ENCODE data around the gene PIP4K2C. TPM values are rescaled to one million over a fixed set of nuclear protein-coding genes. Genes with fewer than 3 reads are reported as not detected.
"Not testable (repeated sequence)": the region's sequence is repeated elsewhere in the genome, so short reads cannot be mapped to it uniquely, and the experiment has no call there.

Gene PIP4K2C
- polyA plus RNA-seq, 3 donors, result 36.5 to 42.1 (median 40.0) TPM

GRCh38 chr12:57625261-57626032 is 34.5 kb downstream of the PIP4K2C start:
- no peak for DNase-seq (ENCODE audit: extremely low read depth in 1 of 11, low read depth in 9 of 11, low spot score in 4 of 11)

GRCh38 chr12:57626111-57626920 is 35.3 kb downstream of the PIP4K2C start:
- DNase-seq (ENCODE audit: extremely low read depth in 1 of 11, low read depth in 9 of 11, low spot score in 4 of 11), result no peak

DNA sequence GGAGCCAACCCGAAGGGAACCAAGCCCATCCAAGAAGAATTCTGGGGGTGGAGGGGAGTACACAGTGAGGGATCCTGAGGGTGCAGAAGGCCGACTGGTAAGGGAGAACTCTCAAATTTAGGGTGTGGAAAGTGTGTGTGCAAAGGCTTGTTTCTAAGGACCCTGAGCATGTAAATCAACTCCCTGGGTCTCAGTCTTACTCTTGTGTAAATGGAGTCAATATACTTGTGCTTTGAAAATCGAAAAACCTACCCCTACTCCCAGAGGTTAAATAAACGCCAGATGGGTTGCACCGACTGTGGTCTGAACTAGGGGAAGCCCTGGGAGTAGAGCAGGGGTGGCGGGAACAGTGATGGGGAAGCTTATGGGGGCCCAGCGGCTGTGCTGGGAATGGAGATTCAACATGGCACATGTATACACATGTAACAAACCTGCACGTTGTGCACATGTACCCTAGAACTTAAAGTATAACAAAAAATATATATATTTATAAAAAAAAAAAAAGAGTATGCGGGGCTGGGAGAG is 36.0 kb downstream of the PIP4K2C start:
- no peak for DNase-seq (ENCODE audit: extremely low read depth in 1 of 11, low read depth in 9 of 11, low spot score in 4 of 11)

DNA sequence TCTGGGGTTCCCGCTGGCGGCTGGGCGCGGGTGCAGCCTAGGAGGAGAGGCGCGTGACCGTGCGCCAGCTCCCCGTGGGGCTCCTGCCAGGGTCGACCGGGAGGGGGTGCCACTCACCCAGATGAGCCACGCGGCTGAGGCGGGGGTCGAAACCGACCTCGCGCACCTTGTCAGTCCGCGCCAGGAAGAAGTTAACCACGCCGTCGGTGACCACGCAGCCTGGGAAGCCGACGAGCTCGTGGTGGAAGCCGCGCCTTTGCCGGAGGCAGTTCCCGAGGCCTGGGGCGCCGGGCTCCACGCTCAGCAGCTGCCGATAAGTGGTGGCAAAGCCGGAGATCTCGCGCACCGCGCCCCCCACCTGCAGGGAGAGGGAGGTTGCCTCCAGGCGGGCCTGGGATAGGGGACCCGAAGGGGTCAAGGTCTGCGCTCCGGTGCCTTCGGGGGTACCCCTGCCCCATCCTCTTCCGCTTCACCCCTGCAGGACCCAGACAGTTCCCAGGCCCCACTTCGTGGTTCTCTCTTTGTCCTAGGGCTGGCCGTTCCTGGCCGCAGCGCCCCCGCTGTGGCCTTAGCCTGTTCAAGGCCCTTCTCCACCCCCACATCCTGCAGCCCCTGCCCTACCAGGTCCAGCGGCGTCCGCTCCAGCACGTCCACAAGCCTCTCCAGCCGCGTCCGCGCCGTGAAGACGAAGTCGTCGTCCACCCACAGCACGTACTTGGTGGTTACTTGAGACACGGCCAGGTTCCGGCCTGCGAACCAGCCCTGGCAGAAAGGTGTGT is 36.7 kb downstream of the PIP4K2C start:
- DNase-seq (ENCODE audit: extremely low read depth in 1 of 11, low read depth in 9 of 11, low spot score in 4 of 11), result no peak

GRCh38 chr12:57628280-57629191 is 37.5 kb downstream of the PIP4K2C start:
- DNase-seq (ENCODE audit: extremely low read depth in 1 of 11, low read depth in 9 of 11, low spot score in 4 of 11), result no peak

GRCh38 chr12:57629897-57630471 is 39.0 kb downstream of the PIP4K2C start:
- DNase-seq (ENCODE audit: extremely low read depth in 1 of 11, low read depth in 9 of 11, low spot score in 4 of 11), result no peak

DNA sequence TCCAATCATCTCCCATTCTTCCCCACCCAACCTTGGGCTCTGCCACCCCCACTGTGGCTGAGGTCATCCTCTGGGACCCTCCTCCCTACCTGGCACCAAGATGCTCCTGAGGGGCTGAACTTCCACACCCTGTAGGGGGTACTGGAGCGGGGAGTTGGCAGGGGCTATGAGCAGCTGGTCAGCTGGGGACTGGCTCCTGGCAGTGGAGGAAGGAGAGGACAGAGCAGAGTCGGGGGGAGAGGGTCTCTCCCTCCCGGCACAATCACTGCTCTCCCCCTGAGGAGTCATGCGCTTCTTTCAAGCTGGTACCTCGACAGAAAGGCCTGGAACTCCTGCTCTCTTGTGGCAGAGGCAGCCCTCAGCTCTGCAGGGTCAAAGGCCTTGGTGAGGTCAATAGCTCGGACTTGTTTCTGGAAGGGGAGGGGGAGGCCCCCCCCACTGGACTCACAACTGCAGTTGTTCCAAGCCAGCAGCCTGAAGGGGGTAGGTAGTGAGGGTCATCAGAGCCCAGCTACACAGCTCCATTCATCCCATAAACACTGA is 40.0 kb downstream of the PIP4K2C start:
- no peak for DNase-seq (ENCODE audit: extremely low read depth in 1 of 11, low read depth in 9 of 11, low spot score in 4 of 11)

DNA sequence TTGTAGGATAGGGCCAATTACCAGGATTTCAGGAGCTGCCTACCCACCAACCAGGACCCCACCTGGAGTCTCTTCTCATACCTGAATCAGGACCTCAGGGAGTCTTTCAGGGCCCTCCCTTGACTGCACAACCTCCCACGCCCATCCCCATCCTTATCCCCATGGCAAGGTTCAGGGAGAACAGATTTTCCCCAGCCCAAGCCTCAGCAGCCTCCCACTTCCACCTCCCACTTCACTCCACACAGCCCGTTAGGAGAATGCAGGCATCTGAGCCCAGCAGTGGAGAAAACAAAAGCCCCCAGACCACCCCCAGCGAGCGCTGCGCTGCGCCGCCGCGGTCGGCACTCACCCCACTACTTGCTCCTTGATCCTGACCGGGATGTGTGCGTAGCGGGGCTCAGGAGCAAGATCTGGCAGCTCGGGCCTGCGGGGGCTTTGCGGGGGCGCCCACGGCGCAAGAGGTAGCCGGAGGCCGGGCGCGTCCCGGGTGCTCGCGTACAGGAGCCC is 40.6 kb downstream of the PIP4K2C start:
- DNase-seq (ENCODE audit: extremely low read depth in 1 of 11, low read depth in 9 of 11, low spot score in 4 of 11), result no peak

- no peak for DNase-seq (ENCODE audit: extremely low read depth in 1 of 11, low read depth in 9 of 11, low spot score in 4 of 11)
Observed at GRCh38 chr12:57632073-57632957, 41.3 kb downstream of the PIP4K2C start.

DNA sequence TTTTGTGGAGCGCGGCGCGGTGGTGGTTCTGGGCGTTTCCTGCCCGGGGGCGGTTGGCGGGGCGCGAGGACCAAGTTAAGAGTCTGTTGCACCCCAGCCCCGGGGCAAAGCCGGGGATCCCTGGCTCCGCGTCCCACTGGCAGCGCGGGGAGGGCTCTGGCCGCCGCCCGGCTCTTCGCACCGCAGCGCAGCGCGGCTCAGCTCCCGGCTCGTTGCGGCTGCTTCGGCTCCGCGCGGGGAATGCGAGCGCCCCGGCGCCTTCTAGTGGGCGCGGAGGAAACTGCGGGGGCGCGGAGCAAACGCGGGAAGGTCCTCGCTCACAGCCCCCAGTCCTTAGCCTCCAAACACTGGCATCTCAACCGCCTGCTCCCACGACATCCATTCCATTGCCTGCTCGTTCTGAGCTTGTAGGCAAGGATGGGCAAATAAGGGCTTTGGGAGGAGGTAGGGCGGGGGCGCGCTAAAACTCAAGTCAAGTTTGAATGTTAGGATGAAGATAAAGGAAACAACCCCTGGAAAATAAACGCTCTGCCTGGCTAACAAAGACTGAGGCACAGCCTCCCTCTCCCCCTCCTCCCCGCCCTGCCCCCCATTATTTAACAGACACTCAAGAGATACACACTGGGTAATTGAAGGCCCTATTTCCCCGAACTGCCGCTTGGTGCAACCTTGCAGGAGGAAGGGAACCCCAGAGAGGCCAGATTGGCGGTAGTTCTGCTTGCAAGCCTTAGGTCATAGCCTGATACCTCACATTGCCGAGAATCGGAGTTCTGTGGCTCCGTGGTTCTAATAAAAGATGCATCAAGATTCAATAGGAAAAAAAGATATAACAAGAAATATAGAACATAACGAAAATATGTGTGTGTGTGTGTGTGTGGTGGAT is 42.2 kb downstream of the PIP4K2C start, which contains the start of gene B4GALNT1:
B4GALNT1 (minus strand) TSS at position 244 of the 883 bp plus-strand sequence. CDS start 1,069 bp downstream, outside the sequence.
- DNase-seq (ENCODE audit: extremely low read depth in 1 of 11, low read depth in 9 of 11, low spot score in 4 of 11), result no peak

GRCh38 chr12:57636731-57637130 is 45.7 kb downstream of the PIP4K2C start:
- not testable (repeated sequence) for DNase-seq (ENCODE audit: extremely low read depth in 1 of 11, low read depth in 9 of 11, low spot score in 4 of 11)

- no peak for DNase-seq (ENCODE audit: extremely low read depth in 1 of 11, low read depth in 9 of 11, low spot score in 4 of 11)
Observed at GRCh38 chr12:57637364-57637763, 46.4 kb downstream of the PIP4K2C start.

GRCh38 chr12:57638096-57638495 is 47.1 kb downstream of the PIP4K2C start:
- DNase-seq (ENCODE audit: extremely low read depth in 1 of 11, low read depth in 9 of 11, low spot score in 4 of 11), result no peak

GRCh38 chr12:57640175-57641042 is 49.4 kb downstream of the PIP4K2C start:
- DNase-seq (ENCODE audit: extremely low read depth in 1 of 11, low read depth in 9 of 11, low spot score in 4 of 11), result no peak
